Stimulated activated CD4-positive, alpha-beta T cell treated with anti-CD3 and anti-CD28 coated beads, Interleukin-15, amount 100 ng/mL, for 24 hours (primary cell): ENCODE measurements around the gene GOLGA3.
A peak's percentile ranks its signal among the peaks of the same experiment; 100 is the strongest.
"Not testable (repeated sequence)": the region's sequence is repeated elsewhere in the genome, so short reads cannot be mapped to it uniquely, and the experiment has no call there.

ENCODE experiments used
- DNase-seq: peaks from one replicate; pipeline ENCODE4 v3.0.0-alpha.2; 2020

GOLGA3 gene, protein sequence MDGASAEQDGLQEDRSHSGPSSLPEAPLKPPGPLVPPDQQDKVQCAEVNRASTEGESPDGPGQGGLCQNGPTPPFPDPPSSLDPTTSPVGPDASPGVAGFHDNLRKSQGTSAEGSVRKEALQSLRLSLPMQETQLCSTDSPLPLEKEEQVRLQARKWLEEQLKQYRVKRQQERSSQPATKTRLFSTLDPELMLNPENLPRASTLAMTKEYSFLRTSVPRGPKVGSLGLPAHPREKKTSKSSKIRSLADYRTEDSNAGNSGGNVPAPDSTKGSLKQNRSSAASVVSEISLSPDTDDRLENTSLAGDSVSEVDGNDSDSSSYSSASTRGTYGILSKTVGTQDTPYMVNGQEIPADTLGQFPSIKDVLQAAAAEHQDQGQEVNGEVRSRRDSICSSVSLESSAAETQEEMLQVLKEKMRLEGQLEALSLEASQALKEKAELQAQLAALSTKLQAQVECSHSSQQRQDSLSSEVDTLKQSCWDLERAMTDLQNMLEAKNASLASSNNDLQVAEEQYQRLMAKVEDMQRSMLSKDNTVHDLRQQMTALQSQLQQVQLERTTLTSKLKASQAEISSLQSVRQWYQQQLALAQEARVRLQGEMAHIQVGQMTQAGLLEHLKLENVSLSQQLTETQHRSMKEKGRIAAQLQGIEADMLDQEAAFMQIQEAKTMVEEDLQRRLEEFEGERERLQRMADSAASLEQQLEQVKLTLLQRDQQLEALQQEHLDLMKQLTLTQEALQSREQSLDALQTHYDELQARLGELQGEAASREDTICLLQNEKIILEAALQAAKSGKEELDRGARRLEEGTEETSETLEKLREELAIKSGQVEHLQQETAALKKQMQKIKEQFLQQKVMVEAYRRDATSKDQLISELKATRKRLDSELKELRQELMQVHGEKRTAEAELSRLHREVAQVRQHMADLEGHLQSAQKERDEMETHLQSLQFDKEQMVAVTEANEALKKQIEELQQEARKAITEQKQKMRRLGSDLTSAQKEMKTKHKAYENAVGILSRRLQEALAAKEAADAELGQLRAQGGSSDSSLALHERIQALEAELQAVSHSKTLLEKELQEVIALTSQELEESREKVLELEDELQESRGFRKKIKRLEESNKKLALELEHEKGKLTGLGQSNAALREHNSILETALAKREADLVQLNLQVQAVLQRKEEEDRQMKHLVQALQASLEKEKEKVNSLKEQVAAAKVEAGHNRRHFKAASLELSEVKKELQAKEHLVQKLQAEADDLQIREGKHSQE (N-terminal part only)

DNA sequence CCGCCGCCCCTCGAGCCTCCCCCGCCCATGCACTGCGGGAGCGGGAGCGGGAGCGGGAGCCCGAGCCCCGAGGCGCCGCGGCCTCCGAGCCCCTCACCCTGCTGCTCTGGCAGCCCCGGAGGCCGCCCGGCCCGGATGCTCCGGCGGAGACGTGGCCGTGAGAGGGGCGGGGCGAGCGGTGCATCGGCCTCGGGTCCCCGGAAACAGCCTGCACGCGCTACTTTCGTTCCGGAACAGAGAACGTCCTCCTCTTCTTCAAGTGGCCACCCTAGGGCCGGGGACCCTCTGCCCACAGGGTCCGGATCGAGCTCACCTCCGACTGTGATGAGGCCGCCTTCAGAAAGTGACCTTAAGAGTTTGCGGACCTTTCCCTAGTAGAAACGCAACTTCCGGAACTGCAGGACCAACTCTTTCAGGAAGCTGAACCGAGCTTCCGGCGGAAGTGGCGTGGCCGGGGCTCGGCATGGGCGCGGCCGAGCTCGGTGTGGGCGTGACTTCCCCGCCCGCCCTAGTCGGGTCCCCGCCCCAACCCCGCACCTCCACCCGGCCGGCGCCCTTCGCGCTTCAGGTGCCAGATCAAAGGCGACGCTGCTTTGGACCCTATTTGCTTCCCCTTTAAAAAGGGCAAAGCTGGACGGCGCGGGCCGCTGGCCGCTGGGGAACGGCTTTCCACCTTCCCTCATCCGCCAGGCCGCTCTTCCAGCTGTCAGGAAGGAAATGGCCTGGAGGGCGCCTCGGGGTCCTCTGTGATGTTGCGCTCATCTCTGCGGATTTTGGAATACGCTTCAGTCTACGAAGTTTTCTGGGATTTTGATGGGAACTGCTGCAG, at the start of gene GOLGA3:
Gene GOLGA3 (minus strand): TSS at position 164 of the 829 bp plus-strand sequence. CDS start 6,741 bp downstream, outside the sequence.
- DNase-seq, result peak; percentile 95

DNA sequence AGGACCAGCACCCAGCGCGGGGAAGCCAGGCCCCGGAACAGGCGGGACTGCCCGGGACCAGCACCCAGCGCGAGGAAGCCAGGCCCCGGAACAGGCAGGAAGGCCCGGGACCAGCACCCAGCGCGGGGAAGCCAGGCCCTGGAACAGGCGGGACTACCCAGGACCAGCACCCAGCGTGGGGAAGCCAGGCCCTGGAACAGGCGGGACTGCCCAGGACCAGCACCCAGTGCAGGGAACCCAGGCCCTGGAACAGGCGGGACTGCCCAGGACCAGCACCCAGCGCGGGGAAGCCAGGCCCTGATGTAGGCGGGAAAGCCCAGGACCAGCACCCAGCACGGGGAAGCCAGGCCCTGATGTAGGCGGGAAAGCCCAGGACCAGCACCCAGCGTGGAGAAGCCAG, 46.0 kb upstream of the GOLGA3 start:
- DNase-seq, result not testable (repeated sequence)

DNA sequence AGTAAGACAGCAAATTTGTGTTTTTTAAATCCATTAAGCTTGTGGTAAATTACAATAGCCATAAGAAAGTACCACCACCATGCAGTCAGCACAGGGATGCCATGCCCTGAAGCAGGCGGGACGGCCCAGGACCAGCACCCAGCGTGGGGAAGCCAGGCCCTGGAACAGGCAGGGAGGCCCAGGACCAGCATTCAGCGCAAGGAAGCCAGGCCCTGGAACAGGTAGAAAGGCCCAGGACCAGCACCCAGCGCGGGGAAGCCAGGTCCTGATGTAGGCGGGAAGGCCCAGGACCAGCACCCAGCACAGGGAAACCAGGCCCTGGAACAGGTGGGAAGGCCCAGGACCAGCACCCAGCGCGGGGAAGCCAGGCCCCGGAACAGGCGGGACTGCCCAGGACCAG, 45.5 kb upstream of the GOLGA3 start:
- DNase-seq, result no peak

DNA sequence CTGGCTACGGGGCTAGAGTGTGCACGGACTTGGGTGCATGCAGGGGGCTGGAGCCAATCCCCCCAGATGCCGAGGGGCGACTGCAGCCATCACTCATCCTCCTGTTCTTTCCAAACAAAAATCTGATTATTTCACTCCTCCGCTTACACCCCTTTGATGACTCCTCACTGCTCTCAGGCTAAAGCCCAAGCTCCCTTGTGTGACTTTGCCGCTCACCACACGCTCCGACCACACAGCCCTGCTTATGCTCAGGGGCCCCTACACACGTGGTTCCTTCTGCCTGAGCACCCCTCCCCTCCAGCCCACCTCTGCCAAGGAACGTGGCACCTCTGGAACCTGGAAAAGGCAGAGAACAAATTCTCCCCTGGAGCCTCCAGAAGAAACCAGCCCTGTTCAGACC, 45.1 kb upstream of the GOLGA3 start:
- DNase-seq, result peak; percentile 21

DNA sequence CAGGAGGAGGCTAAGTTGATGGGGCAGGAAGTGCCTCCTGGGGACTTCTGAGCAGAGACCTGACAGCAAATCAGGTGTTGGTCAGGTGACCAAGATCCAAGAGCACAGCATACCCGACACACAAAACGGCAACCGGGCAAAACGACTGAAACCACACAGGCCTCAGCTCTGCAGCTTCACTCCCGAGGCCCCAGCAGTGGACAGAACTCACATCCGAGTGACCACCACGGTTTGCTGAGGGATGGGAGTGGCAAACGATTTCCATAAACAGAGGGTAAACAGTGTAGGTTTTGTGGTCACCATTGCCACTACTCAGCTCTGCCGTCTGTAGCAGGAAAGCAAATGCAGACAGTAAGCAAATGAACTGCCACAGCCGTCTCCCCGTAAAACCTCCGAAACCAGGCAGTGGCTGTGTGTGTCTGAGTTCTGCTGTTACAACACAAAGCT, 44.3 kb upstream of the GOLGA3 start:
- peak; percentile 41 for DNase-seq

DNA sequence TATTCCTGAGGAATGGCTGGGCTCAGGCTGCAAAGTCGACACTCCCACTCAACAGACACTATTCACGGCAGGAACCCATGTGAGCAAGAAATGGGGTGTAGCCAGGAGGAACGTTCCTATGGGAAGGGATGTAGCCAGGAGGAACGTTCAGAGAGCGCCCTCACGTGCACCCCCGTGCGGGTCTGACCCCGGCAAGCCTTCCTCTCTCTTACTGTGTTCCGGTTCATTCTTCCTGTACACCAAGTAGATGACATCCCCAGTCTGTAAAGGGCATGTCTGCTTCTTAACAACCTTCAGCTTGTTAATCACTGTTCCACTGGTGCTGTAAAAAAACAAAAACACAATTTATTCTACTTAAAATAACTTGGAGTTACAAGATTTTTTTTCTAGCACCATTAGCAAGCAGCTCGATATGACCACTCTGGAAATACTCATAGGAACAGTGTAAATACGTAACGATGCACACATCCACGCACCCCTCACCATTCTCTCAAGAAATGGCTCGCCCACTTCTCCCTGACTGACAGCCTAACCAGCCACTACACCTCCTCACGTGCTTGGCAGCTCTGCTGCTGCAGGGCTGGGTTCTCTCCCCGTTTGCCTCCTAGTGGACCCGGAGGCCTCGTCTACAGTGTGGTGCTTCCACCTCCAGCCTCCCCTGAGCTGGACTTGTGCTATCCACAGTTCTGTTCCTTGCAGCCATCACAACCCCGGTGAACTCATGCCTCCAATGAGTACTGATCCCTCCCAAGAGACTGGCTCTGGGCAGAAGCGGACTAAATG, 43.6 kb upstream of the GOLGA3 start:
- no peak for DNase-seq

DNA sequence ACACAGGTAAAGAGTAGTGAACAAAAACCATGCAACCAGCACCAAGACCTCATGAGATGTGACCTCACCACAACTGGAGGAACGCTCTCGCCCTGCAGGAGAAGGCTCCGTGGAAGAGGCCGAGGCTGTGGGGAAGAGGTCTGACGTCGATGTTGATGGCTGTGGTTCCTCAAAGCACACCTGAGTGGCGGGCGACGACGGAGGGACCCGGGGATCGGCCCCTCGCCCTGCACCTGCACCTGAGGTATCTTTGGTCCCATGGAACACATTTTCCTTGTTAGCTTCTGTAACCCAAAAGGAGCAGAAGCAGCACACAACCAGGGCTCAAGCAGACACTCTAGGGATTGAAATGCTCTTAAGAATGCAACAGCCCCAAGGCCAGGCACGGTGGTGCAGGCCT, 40.9 kb upstream of the GOLGA3 start:
- DNase-seq, result no peak

DNA sequence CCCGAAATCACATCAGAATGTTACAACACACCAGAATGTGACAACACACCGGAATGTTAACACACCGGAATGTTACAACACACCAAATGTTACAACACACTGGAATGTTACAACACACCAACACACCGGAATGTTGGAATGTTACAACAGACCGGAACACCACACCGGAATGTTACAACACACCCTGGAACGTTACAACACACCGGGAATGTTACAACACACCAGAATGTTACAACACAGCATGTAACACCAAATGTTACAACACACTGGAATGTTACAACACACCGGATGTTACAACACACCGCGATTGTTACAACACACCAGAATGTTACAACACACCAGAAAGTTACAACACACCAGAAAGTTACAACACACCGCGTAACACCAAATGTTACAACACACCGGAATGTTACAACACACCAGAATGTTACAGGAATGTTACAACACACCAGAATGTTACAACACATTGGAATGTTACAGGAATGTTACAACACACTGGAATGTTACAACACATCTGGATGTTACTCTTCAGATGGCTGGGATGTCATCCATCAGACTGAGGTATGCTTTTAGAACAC, 37.7 kb upstream of the GOLGA3 start:
- no peak for DNase-seq

DNA sequence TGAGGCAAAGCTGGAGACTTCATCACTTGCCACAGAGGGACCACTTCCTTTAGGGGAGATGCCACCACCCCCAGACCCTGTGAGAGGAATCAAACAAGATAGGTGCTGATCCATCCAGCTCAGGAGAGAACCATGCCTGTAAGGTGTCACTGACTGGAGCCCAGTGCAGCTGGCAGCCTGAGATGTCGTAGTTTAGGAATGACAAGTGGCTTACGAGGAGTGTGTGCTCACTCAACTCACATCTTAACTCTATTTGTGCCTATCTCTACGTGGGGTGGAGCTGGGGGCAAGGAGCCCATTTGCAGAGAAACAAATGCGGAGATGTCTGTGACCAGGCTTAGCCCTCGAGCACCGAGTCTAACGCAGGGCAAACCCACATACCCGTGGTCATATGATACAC, 32.9 kb upstream of the GOLGA3 start:
- no peak for DNase-seq

DNA sequence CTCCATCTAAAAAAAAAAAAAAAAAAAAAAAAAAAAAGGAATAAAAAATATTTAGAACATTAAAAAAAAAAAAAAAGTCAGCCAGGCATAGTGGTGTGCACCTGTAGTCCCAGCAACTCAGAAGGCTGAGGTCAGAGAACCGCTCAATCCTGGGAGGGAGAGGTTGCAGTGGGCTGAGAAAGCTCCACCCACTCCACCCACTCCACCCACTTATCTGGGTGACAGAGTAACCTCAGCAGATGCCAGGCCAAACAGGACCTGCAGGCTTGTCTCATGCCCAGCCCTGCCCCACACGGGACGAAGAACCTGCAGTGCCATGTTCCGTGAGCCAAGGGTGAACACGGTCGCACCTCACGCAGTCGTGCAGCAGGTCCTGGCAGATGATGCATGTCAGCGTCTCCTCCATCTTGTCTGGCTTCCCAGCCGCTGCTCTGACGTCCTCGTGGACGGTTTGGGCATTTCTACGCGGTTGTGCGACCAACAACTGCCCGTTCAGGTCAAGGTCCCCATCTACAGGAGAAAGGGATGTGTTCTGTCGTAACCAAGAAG, 30.1 kb upstream of the GOLGA3 start:
- no peak for DNase-seq

DNA sequence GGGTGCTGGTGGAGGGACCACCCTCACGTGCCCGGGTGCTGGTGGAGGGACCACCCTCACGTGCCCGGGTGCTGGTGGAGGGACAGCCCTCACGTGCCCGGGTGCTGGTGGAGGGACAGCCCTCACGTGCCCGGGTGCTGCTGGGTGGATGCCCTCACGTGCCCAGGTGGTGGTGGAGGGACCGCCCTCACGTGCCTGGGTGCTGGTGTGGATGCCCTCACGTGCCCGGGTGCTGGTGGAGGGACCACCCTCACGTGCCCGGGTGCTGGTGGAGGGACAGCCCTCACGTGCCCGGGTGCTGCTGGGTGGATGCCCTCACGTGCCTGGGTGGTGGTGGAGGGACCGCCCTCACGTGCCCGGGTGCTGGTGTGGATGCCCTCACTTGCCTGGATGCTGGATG, 28.4 kb upstream of the GOLGA3 start:
- not testable (repeated sequence) for DNase-seq

DNA sequence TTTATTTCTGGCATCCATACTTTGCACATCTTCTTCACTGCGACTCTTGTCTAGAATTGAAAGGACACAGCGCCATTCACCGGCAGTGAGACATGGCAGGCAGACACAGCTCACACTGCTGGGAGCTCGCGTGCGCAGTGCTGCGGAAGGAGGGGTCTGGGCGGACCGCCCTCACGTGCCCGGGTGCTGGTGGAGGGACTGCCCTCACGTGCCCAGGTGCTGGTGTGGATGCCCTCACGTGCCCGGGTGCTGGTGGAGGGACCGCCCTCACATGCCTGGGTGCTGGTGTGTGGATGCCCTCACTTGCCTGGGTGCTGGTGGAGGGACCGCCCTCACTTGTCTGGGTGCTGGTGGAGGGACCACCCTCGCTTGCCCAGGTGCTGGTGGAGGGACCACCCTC, 27.9 kb upstream of the GOLGA3 start:
- DNase-seq, result no peak

DNA sequence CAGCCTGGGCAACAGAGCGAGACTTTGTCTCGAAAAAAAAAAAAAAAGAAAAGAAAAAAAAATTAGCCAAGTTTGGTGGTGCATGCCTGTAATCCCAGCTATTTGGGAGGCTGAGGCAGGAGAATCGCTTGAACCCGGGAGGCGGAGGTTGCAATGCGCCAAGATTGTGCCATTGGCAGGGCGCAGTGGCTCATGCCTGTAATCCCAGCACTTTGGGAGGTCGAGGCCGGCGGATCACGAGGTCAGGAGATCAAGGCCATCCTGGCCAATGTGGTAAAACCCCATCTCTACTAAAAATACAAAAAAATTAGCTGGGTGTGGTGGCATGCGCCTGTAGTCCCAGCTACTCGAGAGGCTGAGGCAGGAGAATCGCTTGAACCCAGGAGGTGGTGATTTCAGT, 26.5 kb upstream of the GOLGA3 start:
- DNase-seq, result not testable (repeated sequence)

DNA sequence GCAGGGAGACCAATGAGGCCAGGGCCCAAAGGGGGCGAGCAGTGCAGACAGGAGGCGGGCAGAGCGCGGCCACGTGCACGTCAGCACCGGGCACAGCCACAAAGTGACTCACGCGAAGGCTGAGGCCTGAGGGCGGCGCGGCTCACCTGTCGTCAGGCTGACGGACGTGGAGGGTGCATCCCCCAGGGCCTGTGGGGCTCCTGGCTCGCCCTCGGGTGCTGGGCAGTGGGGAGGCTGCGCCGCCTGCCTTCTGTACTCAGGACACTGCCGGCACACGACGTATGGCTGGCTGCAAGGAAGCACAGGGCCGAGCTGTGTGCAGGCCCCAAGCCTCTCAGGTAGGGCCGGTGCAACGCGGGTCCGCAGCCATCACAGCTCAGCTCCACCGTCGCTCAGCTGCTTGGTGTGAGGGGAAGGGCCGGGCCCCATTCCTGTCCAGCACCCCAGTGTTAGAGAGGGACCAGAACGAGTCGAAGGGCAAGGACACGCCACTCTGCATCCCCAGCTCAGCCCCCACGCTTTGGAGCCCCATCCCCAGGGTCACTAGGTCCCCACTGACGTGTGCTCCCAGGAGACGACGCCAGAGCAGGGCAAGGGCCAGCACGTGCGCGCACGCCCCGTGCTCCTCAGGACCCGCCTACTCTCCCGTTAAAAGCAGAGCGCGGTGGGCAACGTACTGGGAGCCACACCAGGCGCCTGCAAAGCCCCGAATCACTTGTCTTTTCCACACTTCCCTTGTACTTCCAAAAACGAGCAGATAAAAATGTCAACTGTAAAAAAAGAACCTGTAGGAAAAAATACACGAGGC, 24.8 kb upstream of the GOLGA3 start:
- no peak for DNase-seq

DNA sequence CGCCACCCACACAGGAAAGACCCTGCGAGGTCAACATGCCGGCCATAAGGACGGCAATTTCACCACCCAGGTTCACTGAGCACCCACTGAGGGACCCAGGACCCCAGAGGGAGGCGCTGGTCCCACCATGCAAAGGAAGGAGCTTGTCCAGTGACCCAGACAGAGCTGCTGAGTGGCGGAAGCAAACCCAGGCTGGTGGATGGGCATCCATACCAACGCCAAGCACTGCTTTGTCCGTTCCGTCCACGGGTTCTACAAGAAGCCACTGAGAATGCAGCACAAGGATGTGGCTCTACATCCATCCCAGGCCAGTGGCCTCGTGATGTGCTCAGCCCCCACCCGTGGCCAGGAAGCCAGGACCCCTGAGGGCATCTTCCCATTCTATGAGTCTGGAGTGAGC, 23.8 kb upstream of the GOLGA3 start:
- DNase-seq, result no peak

DNA sequence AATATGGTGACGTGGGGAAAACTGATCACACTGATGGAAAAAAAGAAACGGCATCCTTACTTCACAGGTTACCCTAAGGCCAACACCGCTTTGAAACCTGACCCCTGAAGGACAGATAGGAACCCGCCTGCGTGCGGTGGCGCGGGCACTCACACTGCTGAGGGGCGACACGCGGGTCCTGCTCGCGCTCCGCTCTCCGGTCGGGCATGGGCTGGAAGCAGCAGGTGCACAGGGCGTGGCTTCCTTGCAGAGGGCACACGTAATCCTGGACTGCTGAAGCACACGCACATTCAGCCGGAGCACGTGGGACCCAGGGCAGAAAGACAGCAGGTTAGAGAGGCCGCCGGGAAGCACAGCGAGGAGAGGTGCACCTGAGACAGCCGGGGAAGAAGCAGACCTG, 22.8 kb upstream of the GOLGA3 start:
- DNase-seq, result no peak

DNA sequence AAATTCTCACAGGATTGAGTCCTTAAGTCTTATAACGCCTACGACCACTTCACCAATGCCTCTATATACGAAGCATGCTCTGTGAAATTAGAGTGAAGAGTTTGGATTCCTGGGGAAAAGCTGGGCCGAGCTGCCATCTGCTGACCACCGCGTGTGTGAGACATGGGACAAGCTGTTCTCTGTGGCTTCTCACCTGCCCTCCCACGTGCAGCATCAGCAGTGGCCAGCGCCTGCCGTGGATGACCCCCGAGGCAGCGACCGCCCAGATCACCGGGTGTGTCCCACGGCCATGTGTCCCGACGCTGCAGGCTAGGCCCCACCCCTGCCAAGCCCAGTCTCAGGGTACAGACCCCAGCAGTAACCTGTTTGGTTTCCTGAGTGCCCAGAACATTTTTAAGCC, 21.6 kb upstream of the GOLGA3 start:
- no peak for DNase-seq

DNA sequence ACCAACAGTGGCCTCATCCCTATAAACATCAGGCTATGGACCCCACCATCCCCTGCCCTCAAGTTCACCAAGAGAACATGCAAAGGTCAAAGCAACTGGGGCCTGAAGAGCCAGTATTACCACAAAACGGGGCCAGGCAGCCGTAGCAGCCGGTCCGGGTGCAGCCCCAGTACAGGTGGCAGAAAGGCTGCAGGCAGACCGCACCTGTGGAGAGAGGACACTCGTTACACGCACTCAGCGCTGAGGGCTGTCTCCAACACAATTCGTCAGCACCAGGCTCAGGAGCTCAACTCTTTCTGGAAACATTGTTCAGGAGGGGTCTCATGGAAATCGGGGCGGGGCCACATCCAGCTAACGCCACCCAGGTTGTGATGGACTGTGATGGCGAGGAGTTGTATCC, 19.9 kb upstream of the GOLGA3 start:
- no peak for DNase-seq
